Hematopoietic multipotent progenitor cell treated with erythropoietin and hydrocortisone succinate and interleukin-3 and kit ligand, for 6 days (in vitro differentiated cells): ENCODE measurements around the gene PRR5L.
A peak's percentile ranks its signal among the peaks of the same experiment; 100 is the strongest.

Experiments
- DNase-seq: peaks from one replicate; pipeline ENCODE4 v3.0.0-alpha.2; 2015

The PRR5L gene

DNA sequence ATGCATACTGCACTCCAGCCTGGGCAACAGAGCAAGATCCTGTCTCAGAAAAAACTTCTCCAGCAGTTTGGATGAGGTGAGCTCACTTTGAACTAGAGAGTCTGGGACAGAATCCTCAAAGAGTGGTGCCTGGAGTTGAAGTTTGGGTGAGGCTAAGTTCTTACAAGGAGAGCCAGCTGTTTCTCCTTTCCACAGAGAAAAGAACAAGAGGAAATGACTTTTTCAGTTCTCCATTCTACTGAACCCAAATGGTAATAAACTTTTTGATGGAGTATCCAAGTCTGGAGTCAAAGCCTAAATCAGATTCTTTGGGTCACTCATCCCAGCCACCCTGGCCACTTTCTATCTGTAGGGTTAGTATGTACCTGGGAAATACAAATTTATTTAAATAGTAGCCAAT, 111.3 kb downstream of the PRR5L start:
- DNase-seq = no peak

DNA sequence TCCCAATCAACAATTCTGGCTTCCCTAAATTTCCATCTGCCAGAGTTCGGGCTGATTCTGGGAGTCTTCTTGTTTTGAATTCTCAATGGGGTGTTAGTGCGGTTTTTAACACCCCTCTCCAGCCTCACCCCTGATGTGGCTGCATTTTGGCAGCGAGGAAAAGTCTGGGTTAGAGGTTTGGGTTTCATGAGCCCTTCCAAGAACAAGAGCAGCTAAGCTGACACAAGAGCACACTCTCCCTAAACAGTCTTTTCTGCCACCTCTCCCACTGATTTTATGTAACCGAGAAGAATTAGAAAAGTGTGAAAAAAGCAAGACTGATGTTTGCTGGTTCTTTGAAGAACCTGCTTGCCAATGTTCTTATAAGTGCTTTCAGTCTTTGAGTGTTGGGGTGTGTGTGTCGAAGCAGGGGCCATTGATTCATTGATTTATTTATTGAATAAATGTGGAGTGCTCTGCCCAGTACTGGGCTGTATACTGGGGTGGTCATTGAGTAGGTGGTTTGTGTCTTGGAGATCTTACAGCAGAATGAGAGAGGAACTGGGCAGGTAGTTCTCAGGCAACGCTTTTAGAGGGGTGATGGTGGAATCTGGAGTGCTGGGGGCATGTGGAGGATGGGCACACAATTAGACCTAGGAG, 112.5 kb downstream of the PRR5L start:
- DNase-seq = no peak

DNA sequence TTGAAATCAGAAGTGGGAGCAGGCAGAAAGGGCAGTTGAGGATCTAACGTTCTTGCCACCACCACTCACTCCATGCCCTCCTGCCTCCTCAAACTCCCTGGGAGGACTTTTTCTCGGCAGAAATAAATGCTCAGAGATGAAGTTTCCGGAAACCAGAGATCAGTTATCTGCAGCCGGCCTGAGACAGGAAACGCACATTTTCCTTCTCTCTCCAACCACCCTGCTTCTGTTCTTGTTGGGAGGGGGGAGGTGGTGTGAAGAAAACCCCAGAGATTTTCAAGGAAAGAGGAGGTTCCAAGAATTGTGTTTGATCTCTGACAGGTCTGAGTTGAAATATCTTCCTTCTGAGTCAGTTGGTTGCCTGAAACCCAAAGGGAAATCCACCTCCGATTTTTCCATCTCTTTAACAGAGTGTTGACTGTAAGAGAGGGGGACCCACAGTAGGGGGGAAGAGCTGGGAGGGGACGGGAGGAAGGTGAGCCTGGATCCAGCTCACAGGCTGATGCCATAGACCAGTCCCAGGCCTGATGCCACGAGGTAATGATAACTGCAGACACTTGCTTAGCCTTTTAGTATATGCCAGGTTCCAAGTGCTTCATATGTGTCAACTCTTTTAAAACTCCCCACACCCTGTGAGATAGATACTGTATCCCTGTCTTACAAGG, 113.2 kb downstream of the PRR5L start:
- peak; percentile 63 for DNase-seq

DNA sequence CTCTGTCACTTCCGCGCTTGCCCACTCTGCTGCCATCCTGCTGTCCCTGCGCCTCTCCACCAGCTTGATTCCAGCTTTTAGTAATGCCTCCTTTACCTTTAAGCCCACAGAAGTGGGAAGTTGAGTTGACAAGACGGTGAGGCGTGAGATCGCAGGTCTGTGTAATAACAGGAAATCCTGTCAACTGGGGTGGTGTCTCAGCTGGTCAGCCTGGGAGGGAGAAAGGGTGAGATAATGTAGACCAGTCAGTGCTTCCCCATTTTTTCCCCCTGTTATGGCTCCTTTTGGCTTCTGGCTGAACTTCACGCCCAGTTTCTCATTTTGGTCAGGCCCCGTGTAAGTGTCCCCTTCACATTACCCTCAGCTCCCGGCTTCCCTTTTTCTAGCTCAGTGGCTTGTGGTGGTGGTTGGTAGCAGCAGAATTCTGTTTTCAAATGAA, 115.1 kb downstream of the PRR5L start:
- DNase-seq = peak; percentile 76

DNA sequence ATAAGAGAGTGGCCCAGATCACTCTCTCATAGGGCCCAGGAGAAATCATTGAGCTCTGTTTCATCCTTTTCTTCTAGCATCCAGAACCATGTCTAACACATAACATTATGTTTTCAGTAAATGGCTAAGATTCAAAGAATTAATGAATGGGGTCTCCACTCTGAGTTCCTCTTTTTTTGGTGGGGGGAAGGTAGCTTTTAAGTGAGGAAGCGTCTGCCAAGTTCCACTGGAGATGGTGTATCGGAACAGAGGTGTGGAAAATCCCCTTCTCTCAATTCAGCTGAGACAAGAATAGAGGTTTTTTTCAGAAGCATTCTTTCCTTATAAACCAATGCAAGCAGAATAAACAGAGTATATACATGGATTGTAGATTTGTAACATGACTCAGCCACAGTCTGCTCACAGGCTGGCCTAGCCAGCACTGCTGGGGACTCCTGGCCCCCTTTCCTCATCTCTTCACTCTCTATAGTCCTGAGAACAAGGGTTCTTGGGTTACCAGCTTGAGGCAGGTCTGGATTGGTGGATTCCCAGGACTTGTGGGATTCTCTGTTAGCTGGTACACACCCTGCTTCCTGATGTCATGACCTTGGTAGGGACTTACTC, 116.8 kb downstream of the PRR5L start:
- no peak for DNase-seq

DNA sequence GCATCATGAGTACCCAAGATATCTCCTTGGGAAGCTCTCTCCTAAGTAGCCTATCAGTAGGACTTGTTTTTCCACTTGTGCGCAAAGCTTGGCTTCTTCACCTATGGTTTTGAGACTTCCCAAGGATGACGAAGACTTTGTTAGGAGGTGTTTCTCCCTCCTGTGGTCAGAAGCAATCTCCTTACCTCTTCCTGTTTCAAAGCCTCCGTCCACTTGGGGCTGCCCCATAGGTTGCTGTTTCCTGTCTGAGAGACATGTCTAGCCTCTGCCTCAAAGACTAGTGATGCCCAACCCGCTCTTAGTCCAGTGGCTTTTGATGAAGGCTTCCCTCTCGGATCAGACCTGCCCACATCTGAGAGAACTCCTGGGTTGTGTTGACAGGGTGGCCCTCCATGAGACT, 121.1 kb downstream of the PRR5L start:
- no peak for DNase-seq

DNA sequence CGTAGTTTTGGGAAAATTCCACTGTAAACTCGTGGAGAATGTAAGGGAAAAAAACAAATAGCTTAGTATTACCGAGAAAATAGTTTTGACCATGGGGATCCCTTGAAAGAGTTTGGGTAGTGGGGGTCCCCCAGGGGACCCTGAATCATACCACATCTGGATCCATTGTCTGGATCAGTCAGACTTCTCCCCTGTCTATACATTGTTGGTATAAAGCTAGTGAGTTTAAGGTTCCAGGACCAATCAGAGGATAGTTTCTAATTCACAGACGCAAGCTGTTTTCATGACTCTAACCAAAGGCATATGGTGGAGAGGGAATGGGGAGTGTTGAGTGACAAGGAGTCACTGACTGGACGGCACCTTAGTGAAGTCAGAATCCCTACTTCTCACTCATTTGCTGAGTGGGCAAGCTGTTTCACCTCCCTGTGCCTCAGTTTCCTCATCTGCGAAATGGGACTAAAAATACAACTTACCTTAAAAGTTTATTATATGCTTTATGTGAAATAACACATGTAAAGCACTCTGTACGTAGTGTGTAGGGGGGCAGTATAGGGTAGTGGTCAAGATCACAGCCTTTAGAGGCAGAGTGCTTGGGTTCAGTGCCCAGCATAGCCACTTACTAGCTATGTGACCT, 123.8 kb downstream of the PRR5L start:
- no peak for DNase-seq

DNA sequence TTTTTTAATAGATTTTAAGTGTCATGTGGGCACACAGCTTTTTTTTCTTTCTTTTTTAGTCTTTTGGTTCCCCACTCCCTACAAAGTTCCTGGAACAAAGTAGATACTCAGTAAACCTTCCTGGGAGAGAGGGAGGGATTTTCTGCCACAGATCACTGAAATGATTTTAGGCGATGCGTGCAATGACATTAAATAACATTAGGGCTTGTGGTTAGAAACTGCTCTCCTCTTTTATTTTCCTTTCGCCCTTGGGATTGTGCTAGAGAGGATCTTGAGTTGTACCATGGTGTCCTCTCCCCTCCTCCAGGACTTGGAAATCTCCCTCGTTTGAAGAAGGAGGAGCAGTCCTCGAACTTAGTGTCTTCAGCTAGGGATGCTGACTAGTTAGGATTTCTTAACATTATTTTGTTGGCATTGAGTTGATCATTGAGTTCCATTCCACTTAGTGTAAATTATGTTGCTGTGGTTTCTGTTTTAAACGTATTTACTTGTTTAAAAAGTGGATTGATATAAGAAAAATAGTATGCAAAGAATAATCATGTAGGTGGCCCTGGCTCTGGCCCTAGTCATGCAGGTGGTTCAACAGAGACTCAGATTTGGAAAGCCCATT, 125.6 kb downstream of the PRR5L start:
- DNase-seq = no peak

DNA sequence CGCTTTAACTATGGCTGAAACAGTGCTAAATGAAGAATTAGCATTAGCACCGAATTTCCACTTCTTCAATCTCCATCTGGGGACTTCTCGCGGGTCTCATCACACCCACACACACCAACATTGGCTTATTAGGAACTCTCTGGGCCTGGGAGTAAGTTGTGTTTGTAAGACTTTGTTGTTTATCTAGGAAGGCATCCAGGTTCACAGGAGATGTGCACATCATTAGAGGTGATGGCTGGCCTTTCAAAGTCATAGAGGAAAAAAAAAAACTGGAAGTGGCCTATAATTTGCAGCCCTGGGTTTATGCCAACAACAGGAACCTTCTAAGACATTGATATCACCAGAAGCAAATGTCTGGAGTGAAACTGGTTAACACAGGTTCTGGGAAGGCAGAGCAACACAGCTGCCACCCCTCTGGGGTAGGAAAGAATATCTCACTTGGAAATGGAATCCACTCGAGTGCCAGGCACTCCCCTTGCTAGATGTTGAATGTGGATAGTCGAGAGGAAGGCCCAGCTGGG, 129.5 kb downstream of the PRR5L start:
- DNase-seq = no peak

DNA sequence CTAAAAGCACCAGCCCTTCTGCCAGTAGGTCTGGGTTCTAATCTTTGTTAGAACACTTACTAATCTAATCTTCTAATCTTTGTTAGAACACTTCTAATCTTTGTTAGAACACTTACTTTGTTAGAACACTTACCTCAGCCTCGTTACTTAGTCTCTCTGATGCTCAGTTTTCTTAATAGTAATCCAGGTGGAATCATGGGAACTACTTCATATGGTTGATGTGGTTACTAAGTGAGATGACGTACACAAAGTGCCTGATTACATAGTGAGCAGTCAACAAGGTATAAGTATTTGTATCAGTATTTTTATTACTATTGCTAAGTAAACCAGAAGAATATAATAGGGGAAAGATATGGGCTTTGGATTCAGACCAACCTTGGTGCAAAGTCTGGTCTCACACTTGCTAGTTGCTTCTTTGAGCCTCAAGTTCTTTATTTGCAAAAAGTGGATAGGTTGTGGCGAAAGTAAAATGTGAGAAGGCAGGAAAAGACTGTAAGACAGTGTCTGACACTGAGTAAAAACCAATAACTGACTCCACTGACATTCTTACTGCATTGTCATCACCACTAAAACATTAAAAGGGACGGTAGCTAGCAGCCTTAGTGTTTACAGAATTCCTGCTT, 130.2 kb downstream of the PRR5L start:
- DNase-seq = no peak

DNA sequence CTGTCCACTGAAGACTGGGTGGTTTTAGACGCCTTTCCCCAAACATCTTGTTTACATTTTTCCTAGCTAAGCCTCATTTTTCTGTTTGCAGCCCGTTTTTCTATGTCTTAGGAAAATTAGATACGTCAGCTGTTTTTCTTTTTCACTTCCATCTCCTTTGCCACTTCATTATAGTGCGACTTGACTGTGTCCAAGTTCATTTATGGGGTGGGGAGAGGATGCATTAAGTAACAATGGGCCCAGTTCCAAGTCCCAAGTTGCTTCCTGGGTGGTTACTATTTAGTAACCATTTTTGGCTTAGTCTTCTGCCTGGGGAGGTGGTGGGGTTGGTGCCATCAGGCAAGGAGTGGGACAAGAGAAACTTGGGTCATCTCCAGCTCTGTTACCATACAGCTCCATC, 131.0 kb downstream of the PRR5L start:
- no peak for DNase-seq

DNA sequence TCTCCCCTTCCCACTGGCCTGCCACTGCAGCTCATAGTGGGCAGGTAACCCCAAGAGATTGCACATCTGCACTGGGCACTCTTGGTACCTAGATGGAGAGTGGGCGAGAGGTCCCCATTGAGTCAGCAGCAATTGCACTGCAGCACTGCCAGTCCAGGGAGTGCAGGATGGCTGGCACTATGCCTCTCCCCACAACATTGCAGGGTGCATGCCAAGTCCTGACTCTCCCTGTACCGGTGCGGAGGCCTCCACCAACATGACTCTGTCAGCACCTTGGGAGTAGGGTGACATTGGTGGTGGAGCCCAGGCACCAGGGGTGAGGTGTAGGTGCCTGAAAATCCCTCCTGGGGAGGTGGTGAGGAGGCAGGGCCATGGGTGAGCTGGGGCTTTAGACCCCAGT, 131.8 kb downstream of the PRR5L start:
- DNase-seq = no peak

DNA sequence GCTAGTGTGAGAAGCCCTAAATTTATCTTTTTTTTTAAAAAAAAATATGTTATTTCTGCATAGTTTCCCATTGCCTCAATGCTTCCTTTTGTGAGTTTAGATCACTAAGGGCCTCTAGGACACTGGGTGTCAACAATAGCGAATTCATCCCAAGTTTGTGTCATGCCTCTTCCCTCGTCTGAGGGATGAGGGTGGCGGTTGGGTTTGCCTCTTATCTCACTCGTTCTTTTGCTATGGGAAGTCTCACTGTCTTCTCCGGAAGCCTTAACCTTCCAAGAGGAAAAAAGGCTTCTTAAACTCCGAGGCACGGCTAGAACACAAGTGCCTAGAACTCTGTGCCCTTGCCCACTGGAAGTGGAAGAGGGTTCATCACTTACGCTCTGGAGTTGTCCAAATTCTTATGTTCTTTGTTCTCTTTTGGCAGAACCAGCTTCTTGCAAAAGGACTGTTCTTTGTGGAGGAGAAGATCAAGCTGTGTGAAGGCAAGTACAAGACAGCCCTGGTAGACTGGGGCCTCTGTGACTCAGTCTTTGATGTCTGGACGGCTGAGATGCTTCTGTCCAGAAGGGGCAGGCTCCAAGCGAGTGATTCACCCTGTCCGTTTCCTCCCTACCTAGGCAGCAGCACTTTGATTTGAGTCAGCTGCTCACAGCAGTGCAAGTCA, 135.5 kb downstream of the PRR5L start:
- no peak for DNase-seq

DNA sequence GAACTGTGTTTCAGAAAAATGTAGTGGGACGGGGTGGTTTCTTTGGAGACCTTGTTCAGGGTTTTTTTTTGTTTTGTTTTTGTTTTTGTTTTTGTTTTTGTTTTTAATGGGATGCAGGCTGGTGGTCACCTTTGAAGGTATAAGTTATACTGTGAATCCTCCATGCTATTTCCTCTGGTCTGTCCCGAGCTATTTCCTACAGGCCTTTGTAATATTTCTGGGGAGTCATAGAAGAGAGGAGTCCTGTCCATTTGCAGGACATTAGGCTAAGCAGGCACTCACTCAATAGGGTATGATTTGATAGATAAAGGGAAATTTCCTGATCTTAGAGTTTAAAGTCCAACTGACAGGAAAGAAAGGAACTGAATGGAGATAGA, 136.0 kb downstream of the PRR5L start:
- no peak for DNase-seq

DNA sequence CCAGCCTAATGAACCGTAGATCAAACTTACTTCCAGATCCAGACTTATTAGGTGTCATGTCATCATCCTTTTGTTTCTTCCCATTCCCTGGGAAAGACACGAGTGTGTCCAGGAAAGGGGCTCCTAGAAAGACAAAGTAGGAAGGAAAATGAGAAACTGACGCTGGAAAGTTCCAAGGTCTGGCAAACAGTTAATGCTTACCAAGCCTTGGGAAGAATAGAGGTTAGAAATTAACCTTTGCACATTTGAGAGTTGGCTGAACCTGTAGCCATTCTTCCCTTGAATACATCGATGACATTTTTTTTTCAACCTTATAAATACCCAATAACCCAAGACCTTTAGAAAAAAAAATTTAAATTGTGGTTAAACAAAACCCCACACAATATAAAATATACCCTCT, 136.7 kb downstream of the PRR5L start:
- no peak for DNase-seq

DNA sequence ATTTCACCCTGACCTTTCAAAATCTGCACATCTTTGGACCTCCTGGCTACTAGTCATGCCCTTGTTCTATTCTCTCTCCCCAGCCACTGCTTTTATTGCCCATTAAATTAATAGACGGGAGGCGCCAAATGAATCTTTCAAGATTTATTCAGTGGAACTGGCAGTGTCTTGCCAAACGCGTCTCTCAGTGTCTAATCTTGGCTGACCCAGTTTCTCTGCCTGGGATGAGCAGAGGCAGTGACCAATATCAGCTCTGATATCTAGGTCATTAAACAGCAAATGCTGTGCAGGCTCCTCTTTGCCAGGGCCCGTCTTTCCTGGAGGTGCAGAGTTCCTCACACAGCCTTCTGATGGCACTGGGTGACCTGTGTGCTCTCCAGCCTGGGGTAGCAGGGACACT, 140.0 kb downstream of the PRR5L start:
- DNase-seq = no peak

DNA sequence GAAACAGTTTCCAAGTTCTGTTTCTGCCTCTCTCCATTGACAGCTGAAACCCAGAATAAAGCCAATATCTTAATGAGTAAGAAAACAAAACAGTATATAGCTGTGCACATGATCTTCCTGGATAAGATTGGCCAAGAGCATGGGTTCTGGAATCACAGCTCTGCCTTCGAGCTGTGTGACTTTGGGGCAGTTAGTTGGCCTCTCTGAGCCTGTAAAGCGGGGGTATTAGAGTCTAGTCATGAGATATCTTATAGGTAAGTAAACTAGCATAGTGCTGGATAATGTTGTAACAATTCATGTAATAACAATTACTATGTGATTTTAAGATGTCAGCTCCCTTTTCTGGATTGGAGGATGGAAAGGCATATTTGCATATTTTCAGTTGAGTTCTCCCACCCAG, 140.5 kb downstream of the PRR5L start:
- no peak for DNase-seq

DNA sequence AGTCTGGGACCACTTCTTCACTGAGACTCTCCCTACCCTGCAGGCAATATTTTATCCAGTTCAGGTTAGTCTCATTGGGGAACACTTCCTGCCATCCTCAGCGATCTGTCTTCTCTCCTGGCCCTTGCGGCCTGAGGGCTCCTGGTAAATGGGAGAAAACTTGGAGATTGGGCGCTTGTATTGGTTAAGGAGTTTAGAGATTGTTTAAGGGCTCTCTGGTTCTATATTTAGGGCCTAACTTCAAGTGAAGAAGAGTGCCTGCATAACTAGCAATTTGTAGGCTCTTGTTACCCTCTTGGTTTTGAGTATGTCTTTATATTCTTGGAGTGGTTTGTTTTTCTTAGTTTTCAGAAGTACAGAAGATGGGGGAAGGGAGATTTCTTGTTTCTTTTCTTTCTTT, 141.3 kb downstream of the PRR5L start:
- DNase-seq = no peak

DNA sequence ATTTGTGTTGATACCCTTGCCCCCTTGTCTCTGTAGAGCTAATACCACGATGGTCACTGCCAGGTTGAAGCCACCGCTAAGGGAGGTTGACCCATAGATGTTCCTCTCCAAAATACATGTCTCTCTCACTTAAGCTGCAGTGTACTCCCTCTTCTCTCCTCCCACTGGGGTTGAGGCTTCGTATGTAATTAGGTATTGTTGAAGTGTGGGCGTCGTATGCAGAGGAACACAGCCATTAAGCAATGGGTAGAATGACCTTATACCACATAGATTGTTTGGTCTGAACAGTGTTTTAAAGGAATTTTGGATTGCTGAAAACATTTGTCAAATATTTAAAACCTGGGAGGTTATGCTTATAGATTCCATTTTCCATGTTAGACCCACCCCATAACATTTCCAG, 142.0 kb downstream of the PRR5L start:
- no peak for DNase-seq

DNA sequence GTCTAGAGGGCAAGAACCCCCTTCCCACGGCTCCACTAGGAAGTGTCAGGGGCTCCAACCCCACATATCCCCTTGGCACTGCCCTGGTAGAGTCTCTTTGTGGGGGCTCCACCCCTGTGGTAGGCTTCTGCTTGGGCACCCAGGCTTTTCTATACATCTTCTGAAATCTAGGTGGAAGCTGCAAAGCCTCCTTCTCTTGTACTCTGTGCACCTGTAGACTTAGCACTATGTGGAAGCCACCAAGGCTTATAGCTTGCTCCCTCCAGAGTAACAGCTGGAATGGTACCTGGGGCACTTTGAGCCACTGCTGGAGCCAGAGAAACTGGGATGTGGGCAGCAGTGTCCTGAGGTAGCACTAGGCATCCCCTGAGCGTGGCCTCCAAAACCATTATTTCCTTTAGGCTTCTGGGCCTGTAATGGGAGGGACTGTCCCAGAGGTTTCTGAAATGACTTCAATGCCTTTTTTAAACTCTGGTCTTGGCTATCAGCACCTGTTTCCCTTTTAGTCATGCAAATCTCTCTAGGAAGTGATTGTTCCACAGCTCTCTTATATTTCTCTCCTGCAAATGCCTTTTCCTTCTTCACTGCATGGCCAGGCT, 145.6 kb downstream of the PRR5L start:
- no peak for DNase-seq

DNA sequence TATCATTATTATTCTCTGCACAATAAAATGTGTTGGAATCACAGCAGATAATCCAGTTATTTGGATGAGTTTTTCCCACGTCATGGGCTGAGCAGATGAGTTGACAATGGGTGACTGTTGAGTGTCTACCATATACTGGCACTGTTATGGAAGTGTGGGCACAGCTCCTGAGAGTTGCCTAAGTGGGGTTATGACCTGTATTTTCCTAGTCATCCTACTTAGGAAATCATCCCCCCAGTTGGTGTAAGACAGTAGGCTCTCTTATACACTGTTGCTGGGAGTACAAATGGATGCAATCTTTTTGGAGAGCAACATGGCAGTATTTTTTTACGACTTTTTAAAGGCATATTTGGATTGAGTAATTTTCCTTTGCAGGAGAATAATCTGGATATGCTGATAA, 147.6 kb downstream of the PRR5L start:
- DNase-seq = no peak

DNA sequence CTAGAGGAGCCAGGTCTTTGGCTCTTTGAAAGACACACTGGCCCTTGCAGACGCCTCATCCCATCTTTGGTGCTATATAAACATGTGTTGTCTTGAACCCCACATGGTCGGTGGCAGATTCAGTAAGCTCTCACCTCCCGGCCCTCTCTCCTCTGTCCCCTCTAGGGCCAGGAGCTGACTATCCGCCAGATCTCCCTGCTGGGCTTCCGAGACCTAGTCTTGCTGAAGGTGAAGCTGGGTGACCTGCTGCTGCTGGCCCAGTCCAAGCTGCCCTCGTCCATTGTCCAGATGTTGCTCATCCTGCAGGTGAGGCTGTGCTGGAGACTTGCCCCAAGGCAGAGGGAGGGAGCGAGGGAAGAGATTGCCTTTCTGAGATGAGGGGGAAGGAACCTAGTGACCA, 150.0 kb downstream of the PRR5L start:
- DNase-seq = no peak
